NCI-H69 (cell line): ENCODE data around the gene COL5A1.
"Not testable (repeated sequence)": the region's sequence is repeated elsewhere in the genome, so short reads cannot be mapped to it uniquely, and the experiment has no call there.

Experiments used
- DNase-seq: peaks from one replicate; lab custom pipeline; 2025; lab: John Stamatoyannopoulos, UW

Gene COL5A1

DNA sequence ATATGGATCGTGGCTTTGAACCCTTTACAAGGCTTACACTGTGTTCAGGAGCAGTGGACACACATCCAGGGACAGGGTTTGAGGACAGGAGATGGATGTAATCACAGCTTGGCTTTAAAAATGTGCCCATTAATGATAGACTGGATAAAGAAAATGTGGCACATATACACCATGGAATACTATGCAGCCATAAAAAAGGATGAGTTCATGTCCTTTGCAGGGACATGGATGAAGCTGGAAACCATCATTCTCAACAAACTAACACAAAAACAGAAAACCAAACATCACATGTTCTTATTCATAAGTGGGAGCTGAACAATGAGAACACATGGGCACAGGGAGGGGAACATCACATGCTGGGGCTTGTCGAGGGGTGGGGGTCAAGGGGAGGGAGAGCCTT is 215.8 kb downstream of the COL5A1 start:
- DNase-seq, result not testable (repeated sequence)

DNA sequence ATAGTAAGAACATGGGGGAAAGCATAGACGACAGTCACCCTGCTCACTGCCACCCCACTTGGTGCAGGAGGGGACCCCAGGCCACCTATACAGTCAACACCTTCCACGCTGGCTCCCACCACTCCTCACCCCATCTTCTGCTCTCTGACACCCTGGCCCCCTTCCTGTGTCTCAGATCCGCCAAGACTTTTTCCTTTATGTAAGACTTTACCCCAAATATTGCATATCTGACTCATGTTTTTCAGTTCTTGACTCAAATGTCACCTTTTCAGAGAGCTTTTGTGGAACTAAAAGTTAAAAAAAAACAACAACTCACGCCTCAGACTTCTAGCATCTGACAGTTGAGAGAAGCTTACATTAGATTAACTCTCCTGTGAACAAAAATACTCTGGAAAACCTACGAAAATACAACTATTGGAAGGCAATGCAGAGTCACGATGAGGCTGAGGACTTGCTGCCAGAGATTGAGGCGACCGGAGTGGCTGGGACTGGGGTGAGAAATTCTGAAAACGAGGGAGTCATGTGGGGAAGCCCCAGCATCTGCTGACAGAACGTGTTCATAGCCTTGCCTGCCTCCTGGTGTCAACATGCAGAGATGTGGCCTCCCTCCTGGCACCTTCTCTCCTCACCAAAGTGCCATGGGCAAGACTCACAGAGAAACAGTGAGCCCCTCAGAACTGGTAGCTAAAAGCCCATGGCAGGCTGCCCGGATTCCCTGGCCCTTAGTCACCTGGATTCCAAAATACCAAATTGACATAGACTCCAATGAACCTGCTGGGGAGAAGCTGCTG is 216.6 kb downstream of the COL5A1 start:
- no peak for DNase-seq

DNA sequence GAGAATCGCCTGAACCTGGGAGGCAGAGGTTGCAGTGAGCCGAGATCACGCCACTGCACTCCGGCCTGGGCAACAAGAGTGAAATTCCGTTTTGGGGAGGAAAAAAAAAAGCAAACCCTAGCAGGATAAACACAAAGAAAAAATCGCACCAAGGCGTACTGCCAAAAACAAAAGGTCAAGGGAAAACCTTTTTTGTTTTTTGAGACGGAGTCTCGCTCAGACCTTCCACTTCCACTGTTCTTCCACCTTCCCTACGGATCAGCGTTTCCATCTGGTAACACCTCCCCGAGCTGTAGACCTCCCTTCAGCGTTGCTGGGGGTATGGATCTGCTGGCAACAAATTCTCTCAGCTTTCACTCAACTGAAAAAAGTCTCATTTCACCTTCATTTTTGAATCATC is 218.9 kb downstream of the COL5A1 start:
- no peak for DNase-seq

DNA sequence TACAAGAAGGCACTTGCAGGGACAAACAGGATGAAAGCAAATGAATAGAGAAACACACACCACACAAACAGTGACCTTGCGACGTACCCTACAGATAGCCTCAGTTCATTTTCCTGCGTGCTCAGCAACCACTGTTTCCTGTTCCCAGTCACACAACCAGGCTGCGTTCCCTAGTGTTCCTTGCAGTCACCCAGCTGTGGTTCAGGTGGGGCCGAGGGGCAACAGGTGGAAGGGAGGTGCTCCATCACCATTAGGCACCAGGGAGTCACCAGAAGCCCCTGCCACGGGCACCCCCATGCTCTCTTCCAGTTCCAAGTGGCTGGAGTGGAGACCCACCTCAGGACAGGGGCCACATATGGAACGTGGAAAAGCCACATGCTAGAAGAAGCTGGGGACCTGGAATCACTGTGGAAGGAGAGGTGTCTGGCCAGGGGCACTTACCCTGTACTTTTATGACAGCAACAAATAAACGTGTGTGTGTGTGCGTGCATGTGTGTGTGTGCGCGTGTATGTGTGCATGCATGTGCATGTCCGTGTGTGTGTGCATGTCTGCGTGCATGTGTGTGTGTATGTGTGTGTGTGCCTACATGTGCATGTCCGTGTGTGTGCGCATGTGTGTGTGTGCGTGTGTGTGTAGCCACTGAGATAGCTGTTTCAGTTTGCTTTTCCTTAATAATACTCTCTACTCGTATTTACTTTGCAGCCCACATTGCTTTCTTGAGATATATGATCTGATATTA is 220.2 kb downstream of the COL5A1 start:
- DNase-seq, result no peak

DNA sequence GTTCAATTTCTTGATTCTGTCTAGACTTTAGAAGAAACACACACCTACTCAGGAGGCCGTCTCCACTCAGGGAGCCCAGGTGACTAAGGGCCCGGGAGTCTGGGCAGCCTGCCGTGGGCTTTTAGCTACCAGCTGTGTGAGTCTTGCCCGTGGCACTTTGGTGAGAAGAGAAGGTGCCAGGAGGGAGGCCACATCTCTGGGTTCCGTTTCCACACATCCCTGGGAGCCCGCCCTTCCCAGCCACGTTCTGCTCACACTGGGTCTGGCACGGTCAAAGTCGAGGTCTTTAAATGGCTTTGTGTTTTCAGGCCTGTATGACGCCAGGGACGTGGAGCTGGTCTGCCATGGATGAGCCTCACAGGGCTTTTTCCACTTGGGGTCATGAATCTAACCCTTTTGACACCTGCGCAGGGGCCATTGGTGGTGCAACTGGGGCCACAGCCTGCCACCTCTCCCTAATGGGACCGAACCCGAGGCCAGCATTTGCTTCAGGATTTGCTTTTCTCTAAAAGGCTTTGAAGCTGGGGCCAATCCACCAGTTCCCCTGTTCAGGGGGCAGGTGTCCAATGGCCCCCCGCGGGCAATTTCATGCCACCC is 221.8 kb downstream of the COL5A1 start:
- DNase-seq, result no peak

DNA sequence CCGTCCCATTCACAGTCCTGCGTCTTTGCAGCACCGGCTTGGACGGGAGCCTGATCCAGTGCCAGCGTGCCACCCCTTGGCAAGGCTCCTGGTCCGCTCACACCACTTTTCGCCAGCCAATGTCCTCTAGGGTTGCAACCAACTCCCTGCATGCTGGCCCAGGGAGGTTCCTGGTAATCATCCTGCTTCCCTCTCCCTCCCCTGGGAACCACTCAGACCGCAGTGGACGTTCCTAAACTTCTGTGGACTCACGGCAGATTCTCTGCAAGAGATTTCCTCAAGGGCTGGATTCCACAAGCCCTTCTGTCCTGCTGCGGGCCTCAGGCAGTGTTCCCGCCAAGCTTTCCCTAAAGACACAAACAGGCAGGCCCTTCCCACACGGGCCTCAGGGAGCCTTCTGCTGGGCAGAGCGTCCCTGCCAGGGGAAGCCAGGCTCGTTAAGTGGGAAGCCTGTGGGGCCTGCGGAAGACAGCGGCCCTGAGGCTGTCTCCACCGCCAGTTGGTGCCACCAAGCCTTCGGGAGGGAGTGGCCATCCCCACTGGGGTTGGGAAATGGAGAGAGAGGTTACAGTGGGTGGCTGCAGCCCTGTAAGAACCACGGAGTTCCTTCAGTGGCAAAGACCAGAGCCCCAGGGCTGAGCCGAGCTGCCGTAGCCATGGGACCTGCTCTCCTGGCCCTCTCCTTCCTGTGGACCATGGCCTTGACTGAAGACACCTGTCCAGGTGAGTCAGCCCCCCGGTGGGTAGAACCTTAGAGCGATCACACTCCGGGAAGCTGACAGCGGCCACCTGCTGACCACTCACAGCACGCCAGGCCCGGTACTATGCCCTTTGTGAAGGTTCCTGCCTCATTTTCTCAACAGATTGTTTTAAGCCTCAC is 222.6 kb downstream of the COL5A1 start:
- DNase-seq, result no peak

DNA sequence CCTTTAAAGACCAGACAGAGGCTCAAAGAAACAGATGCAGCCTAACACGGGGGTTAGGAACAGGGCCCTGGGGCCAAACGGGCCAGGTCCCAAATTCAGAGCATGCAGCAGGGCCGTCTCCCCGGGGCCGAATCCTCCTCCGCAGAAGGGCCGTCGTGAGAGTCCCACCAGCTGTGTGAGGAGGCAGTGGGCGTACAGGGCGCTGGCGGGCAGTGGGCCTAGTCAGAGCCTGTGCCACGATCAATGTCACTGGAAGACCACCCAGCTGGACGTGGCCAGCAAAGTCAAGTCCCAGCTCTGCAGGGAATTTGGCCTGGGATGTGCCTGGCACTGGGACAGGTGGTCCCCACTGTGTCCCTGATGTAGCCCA is 223.2 kb downstream of the COL5A1 start:
- DNase-seq, result no peak

DNA sequence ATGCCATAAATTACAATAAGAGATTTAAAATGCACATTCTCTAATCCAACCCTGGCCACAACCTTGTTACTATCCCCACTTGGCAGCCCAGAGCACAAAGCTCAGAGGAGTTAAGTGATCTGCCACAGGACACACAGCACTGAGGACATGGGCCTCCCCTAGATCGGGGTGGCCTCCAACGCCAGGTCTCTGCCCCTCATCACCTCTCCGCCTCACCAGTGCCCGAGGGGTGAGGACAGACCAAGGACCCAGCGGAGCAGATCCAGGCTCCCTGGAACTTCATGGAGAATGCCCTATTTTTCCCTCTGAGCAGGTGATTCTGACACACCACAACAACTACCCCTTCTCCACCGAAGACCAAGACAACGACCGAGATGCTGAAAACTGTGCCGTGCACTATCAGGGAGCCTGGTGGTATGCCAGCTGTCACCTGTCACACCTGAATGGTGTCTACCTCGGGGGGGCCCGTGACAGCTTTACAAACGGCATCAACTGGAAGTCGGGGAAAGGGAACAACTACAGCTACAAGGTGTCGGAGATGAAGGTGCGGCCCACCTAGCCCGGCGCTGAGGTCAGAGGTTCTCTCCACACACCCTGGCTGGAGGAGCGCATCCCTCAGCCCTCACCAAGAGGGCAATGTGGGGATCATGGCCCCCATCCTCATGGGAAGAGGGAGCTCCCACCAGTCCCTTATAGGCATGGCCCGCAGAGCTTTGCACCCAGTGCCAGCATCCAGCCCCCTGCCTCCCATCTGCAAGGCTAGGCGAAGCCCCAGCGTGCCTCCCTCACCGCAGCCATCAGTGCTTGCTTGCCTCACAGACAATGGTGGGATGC is 226.5 kb downstream of the COL5A1 start:
- no peak for DNase-seq

DNA sequence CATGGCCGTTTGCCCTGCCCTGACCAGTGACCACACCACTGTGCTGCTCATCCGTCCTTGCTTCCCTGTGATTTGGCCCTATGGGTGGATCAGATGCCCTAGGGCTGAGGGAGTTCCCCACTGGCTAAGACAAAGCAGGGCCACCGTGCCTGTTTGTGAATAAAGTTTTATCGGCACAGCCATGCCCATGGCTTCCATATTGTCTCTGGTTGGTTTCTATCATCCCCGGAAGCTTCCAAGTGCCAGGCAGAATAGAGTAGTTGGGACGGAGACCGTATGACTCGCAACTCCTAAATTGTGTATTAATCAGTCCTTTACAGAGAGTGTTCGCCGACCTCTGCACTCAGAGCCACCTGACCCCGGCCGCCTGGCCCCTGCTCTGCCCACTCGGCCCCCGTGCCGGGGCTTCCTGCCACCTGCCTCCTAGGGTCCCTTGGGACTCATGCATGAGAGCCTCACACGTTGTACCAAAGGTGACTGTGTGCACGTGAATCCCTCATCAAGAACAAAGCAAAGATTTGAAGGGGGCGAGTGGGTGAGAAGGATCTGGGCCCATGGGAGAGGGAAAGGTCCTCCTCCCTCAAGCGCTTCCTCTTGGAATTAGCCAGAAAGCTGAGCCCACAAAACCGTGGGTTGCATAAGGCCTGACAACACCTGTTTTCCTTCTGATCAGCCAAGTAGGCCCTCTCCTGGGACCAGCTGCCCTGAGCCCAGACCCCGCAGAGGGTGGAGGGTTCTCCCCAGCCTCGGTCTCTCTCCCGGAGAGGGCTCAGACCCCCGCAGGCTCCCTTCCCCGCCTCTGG is 227.3 kb downstream of the COL5A1 start:
- no peak for DNase-seq

DNA sequence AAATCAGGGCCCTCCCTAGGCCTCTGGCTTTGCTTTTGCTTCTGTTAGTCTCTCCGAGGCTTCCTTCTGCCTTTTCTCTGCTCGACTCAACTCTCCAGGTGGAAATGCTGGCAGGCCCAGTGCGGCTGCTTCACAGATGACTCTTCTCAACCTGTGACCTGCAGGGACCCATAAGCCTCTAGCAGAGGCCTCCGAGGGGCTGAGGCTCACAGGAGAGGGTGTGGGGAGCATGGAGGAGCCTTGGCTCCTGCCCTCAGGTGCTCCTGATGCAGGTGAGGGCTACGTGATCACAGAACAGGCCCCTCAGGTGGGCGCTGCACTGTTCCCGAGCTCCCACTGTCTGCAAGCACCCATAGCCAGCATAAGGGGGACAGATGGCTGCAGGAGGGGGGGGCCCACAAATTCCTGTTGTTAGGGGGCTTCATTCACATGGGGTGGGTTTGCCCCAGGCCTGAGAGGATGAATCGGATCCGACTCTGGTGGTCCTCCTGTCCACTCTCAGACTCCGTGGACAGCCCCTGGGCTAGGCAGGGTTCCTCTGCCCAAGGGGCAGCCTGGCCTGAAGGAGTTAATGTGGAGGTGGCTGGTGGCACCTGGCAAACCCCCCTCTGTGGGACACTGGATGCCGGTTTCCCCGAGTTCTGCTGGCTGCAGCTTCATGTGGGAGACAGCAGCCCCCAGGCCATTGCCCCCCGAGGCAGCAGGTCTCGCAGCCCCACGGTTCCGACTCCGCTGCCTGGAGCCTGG is 228.1 kb downstream of the COL5A1 start:
- DNase-seq, result no peak

DNA sequence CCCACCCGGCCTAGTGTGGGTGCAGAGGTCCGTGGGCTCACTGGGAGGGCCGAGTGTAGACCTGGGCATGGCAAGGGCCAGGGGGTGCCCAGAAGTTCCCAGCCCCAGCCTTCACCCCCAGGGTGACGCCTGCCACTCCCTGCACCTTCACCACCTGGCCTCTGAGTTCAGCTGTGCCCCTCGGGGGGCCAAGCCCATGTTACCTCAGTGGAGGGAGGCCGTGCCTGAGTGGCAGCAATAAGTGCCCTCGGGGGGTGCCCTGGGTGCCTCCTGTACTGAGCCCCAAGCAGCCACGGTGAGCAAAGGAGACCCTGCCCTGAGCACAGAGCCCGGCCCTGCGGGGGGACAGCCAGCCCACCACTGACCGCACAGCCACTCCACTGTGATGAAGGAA is 228.7 kb downstream of the COL5A1 start:
- DNase-seq, result no peak

DNA sequence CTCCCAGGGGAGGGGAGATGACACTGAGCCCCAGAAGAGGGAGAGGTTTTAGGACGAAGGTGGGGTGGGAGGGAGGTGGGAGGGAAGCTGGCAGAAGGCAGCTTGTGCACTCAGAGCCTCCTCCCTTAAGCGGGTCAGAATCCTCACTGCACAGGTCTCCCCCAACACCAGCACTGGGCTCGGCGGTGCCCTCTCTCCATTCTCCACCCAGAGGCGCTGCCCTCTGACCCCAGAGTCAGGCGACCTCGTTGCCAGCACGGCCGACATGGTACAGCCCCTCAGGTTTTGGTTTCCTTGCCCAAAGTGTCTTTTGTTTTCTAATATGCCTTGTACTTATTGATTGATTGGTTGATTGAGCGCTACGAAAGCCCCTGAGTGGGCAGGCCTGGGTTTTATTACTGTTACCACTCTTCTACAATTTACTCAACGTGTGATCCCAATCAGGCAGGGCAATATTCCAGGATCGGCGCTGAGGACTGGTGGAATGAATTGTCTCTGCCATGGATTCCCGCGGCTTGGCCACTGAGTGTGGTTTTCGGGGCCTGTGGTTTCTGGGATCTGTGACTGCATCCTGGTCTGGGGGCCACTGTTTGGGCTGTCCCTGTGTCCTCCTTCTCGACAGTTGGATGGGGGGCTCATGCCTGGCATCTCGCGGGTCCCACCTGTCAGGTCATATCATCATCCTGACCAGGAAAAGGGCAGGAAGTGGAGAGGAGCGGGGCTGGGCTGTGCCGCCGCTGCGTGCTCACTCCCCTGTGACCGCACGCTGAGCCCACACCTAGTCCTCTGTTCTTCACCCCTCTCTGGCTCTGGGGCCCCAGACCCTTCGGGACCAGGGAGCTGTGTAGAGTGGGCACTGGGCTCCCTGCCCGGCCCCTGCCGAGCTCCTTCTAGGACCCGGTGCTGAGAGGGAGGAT is 229.4 kb downstream of the COL5A1 start:
- DNase-seq, result no peak

DNA sequence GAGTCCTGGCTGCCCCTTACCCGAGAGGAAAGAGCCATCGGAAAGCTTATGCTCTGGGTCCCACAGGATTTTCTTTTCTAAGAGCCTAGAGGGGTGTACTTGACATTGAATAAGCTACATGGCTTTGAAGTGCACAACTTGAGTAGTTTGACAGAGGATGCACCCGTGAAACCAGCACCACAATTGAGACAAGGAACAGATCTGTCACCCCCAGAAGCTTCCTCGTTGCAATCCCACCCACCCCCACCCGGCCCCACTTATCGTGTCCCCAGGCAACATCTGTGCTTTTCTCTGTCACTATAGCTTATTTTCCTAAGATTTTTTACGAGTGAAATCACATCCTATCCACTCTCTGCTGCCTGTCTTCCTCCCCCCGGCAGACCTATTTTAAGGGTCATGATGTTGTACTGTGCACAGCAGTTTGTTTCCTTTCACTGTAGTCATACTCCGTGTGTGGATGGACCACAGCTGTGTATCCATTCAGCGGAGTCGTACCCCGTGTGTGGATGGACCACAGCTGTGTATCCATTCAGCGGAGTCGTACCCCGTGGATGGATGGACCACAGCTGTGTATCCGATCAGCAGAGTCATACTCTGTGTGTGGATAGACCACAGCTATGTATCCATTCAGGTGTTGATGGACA is 230.2 kb downstream of the COL5A1 start:
- no peak for DNase-seq

DNA sequence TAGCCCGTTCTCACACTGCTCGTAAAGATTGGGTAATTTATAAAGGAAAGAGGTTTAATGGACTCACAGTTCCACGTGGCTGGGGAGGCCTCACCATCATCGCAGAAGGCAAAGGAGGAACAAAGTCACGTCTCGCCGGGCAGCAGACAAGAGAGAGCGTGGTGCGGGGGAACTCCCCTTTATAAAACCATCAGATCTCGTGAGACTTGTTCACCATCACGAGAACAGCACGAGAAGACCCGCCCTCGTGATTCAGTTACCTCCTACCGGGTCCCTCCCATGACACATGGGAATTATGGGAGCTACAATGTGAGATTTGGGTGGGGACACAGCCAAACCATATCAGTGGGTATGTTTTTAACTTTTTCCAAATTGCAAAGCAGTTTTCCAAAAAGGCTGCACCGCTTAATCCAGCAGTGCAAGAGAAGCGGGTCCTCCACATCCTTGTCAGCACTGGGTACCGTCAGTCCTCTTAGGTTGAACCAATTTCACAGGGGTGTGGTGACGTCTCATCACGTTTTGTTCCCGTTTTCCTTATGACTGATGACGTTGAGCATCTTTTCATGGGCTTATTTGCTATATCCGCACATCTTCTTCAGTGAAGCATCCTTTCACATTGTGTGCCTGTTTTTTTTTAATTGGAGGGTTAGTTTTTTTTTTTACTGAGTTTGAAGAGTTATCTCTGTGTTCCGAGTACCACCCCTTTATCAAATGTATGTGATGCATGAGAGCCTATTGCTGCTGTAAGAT is 231.1 kb downstream of the COL5A1 start:
- DNase-seq, result no peak

DNA sequence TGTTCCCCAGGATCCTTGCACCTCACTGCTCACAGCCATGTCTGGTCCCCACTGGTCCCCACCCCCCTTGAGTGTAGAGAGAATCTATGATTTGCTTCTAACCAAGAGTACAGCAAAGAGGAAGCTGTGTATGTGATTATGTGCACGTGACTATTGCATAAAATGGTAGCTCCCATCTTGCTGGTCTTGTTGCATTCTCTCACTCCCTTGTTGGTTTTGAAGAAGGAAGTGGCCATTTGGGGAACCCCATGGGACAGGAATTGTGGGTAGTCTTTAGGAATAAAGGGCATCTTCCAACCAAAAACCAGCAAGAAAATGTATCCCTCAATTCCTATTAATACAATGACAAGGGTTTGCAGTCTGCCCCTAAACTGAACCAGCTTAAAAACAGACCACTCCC is 233.8 kb downstream of the COL5A1 start:
- DNase-seq, result no peak

DNA sequence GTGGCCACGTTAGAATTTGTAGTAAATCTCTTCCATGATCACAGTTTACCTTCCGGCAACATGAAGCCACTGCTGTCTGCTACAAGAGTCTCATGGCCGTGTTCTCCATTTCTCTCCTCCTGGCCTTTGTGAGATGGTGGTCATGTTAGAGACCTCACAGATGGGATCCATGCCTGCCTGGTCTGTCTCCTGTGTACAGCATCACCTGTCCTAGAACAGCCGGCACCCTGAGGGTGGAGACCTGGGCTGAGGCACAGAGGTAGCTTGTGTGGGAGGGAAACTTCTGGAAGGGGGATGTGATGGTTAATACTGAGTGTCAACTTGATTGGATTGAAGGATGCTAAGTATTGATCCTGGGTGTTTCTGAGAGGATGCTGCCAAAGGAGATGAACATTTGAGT is 235.9 kb downstream of the COL5A1 start:
- DNase-seq, result no peak

DNA sequence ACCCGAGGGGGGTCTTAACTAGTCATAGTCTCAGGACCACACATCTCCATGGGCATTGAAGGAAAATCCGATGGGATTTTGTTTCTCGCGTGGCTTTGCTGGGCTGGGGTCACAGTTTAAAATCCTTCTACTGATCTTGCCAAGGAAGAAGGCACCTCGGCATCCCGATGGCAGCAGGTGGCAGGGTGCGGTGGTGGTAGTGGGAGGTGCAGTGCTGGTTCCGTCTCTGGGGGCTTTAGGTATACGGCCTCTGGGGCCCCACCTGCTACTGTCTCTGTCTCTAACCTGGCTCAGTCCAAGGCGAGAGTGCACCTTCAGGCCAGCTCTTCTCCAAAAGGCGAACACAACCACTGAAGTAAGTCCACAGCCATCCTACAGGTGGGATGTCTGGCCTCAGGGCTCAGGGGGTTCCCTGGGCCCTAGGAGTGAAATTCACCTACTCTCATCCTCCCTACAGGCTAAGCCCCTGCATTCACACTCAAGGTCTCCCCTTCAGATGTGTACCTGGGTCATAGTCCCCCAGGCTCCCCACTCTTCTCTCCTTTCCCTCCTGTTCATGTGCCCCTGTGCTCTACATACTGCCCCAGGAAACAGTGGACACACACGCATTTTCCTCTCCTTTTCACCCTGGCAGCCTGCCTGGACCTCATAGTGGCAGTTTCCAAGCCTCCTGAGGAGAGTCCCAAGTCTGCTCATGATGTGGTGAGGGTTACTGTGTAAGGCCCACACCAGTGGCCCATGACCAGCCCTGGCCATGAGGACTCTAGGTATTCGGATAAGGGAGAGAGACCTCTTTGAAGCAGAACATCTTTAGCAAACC is 238.3 kb downstream of the COL5A1 start:
- no peak for DNase-seq
